IMR-90 (cell line): ENCODE measurements around the gene MAP2K2. TPM values are rescaled to one million over a fixed set of nuclear protein-coding genes. Genes with fewer than 3 reads are reported as not detected.

Source experiments
- ATAC-seq: fragments of 200-7000 bp; cut with Tn5 transposase; 2 replicates; pipeline ENCODE4 v1.9.1; 2020; ENCODE audit warnings: low read depth, mild to moderate bottlenecking, moderate library complexity
- BruUV-seq: library from RNA; stranded (reverse); fragments of 400-500 nt; replicated peaks from 2 replicates; lab custom pipeline; 2021; lab: Mats Ljungman, UMichigan
- CTCF ChIA-PET: fragments of 300-600 bp; formaldehyde crosslinking; extraction: SDS; loops from one replicate; lab custom pipeline; 2021; ENCODE audit warnings: antibody characterized with exemption; lab: Yijun Ruan, JAX
- POLR2A ChIA-PET: fragments of 300-600 bp; sonication (Branson Sonifier 250); formaldehyde crosslinking; loops from one replicate; lab custom pipeline; 2022; ENCODE audit warnings: antibody characterized with exemption; ENCODE audit not compliant: unreplicated experiment; lab: Charles Lee
- DNase-seq: peaks from one replicate; pipeline ENCODE4 v3.0.0; 2013
- H2AFZ ChIP-seq: replicated peaks from 2 replicates; pipeline ENCODE3; 2013; ENCODE audit warnings: low read length, mild to moderate bottlenecking; ENCODE audit not compliant: poor library complexity
- H2AK5ac ChIP-seq: 2 replicates; pipeline ENCODE4 v1.6.1; 2013; ENCODE audit warnings: low read depth, low read length, inconsistent platforms
- H2AK9ac ChIP-seq: replicated peaks from 2 replicates; pipeline ENCODE3; 2013; ENCODE audit warnings: mild to moderate bottlenecking, low read depth, low read length, moderate library complexity; ENCODE audit not compliant: poor library complexity
- H2BK120ac ChIP-seq: 2 replicates; pipeline ENCODE4 v1.6.1; 2013; ENCODE audit warnings: low read depth, low read length, inconsistent platforms
- H2BK15ac ChIP-seq: 3 replicates; pipeline ENCODE4 v1.6.1; 2013; ENCODE audit warnings: low read depth, low read length, inconsistent platforms
- H2BK20ac ChIP-seq: 2 replicates; pipeline ENCODE4 v1.6.1; 2013; ENCODE audit warnings: low read depth, mild to moderate bottlenecking, inconsistent platforms, low read length, moderate library complexity
- H2BK5ac ChIP-seq: 2 replicates; pipeline ENCODE4 v1.6.1; 2013; ENCODE audit warnings: mild to moderate bottlenecking, low read depth, low read length, inconsistent platforms; ENCODE audit not compliant: poor library complexity, severe bottlenecking
- H3K14ac ChIP-seq: replicated peaks from 2 replicates; pipeline ENCODE4 v1.6.1; 2013; ENCODE audit warnings: low read depth, low read length, inconsistent platforms
- H3K18ac ChIP-seq: 2 replicates; pipeline ENCODE4 v1.6.1; 2013; ENCODE audit warnings: low read depth, low read length, control low read depth
- H3K23ac ChIP-seq: 2 replicates; pipeline ENCODE4 v1.6.1; 2013; ENCODE audit warnings: low read depth, low read length, inconsistent platforms
- H3K27ac ChIP-seq: 2 replicates; pipeline ENCODE4 v1.5.1; 2013; ENCODE audit warnings: mild to moderate bottlenecking, control low read depth, low read length; ENCODE audit not compliant: insufficient read depth
- H3K27me3 ChIP-seq: 2 replicates; pipeline ENCODE4 v1.6.1; 2013; ENCODE audit warnings: low read length; ENCODE audit not compliant: control insufficient read depth, insufficient read depth
- H3K36me3 ChIP-seq: 2 replicates; pipeline ENCODE4 v1.6.1; 2013; ENCODE audit warnings: low read length, mixed read lengths; ENCODE audit not compliant: control insufficient read depth, insufficient read depth
- H3K4ac ChIP-seq: 2 replicates; pipeline ENCODE4 v1.6.1; 2013; ENCODE audit warnings: low read depth, low read length, inconsistent platforms
- H3K4me1 ChIP-seq: 2 replicates; pipeline ENCODE4 v1.6.1; 2013; ENCODE audit warnings: low read length, mixed read lengths; ENCODE audit not compliant: control insufficient read depth, insufficient read depth
- H3K4me2 ChIP-seq: 2 replicates; pipeline ENCODE4 v1.6.1; 2013; ENCODE audit warnings: low read depth, mild to moderate bottlenecking, control low read depth, low read length, moderate library complexity
- H3K4me3 ChIP-seq: 2 replicates; pipeline ENCODE4 v1.5.1; 2013; ENCODE audit warnings: low read depth, mild to moderate bottlenecking, control low read depth, low read length, moderate library complexity; ENCODE audit not compliant: insufficient read depth
- H3K56ac ChIP-seq: 2 replicates; pipeline ENCODE4 v1.6.1; 2013; ENCODE audit warnings: low read length, inconsistent platforms; ENCODE audit not compliant: insufficient read depth; ENCODE audit errors: extremely low read depth
- H3K79me1 ChIP-seq, 2 experiments: 2 replicates each; pipeline ENCODE4 v1.6.1; 2013; ENCODE audit warnings: low read length in 2 of 2, inconsistent platforms in 1 of 2, low read depth in 1 of 2
- H3K9ac ChIP-seq: 2 replicates; pipeline ENCODE4 v1.6.1; 2013; ENCODE audit warnings: low read depth, low read length, control low read depth
- H3K9me1 ChIP-seq: 2 replicates; pipeline ENCODE4 v1.6.1; 2013; ENCODE audit warnings: low read length, inconsistent platforms; ENCODE audit not compliant: insufficient read depth
- H3K9me3 ChIP-seq: 2 replicates; pipeline ENCODE4 v1.6.1; 2013; ENCODE audit warnings: low read length; ENCODE audit not compliant: control insufficient read depth, insufficient read depth
- H4K20me1 ChIP-seq: 2 replicates; pipeline ENCODE4 v1.6.1; 2013; ENCODE audit warnings: low read length, inconsistent platforms; ENCODE audit not compliant: insufficient read depth
- H4K5ac ChIP-seq: 2 replicates; pipeline ENCODE4 v1.6.1; 2013; ENCODE audit warnings: mild to moderate bottlenecking, low read depth, low read length, control low read depth
- H4K8ac ChIP-seq, 2 experiments: 2 replicates each; pipeline ENCODE4 v1.6.1; 2013; ENCODE audit warnings: low read depth in 2 of 2, low read length in 2 of 2, control low read depth in 1 of 2, inconsistent platforms in 1 of 2
- H4K91ac ChIP-seq: 2 replicates; pipeline ENCODE4 v1.6.1; 2013; ENCODE audit warnings: low read depth, low read length, inconsistent platforms; ENCODE audit not compliant: insufficient read depth
- BHLHE40 ChIP-seq: fragments of 150-350 bp; IDR thresholded peaks from 2 replicates; pipeline ENCODE4 v1.6.1; 2016; ENCODE audit warnings: mild to moderate bottlenecking, low read depth, low read length
- WGBS, 2 experiments: methylation state at CpG; one replicate each; pipeline versions ENCODE4 v1.1.5 to v1.1.7; 2013; ENCODE audit warnings: missing lambda C conversion rate in 2 of 2; ENCODE audit not compliant: insufficient read length in 1 of 2; ENCODE audit errors: extremely low coverage in 2 of 2; 5-methylcytosine and 5-hydroxymethylcytosine counted together
- dilution Hi-C: fragments of 300-500 bp; cut with HindIII; formaldehyde crosslinking; loops from one replicate; pipeline ENCODE4 v1.14.3; 2018; ENCODE audit warnings: low sequenced_read_pairs; ENCODE audit not compliant: unreplicated experiment
- in situ Hi-C: fragments of 300-500 bp; cut with MboI; formaldehyde crosslinking; loops from 3 replicates; pipeline ENCODE4 v1.14.3; 2019; ENCODE audit warnings: low sequenced_read_pairs, inconsistent platforms, mixed read lengths
- intact Hi-C: fragments of 100-400 bp; cut with micrococcal nuclease; formaldehyde crosslinking; loops from 2 replicates; pipeline ENCODE4 v1.10.0; 2022
- polyA plus RNA-seq, 3 experiments: library from polyadenylated mRNA; depleted of rRNA; stranded (reverse); fragments of >200 nt; gene quantifications; 2 replicates each; pipeline ENCODE4 v1.2.3, GENCODE V29; 2012; ENCODE audit warnings: low replicate concordance in 1 of 3
- total RNA-seq: library from RNA; depleted of rRNA; stranded (reverse); fragments of >200 nt; gene quantifications from 2 replicates; pipeline ENCODE4 v1.2.3, GENCODE V29; 2012
- TF ChIP-seq, protein P1 (sequence below): fragments of 150-350 bp; IDR thresholded peaks from 2 replicates; pipeline ENCODE4 v1.6.1; 2017; ENCODE audit warnings: mild to moderate bottlenecking, antibody characterized with exemption, low read length, low read depth
- TF ChIP-seq, protein P2 (sequence below): conservative IDR thresholded peaks from 2 replicates; pipeline ENCODE4 v1.5.1; 2012; ENCODE audit warnings: mild to moderate bottlenecking, low read depth, low read length, improper control_type of control experiment

The MAP2K2 gene
- total and polyA plus RNA-seq, 2 of the 4 experiments (the other 2 are of a cell fraction), result 115 to 151 TPM

GRCh38 chr19:4083677-4084546 lies 40.0 kb downstream of the MAP2K2 start:
- 77% methylated on average over 18 of the region's 28 CpGs; no CpG with 5 or more reads in 1 of the 2 experiments for WGBS, 2 experiments

More at GRCh38 chr19:4083677-4084546, 40.0 kb downstream of the MAP2K2 start:
- no TSS peak for BruUV-seq
- Histone ChIP-seq H3K56ac (no peak overlapping the region), H3K4ac (no peak overlapping the region), H3K14ac (no peak overlapping the region), H3K27ac (no peak overlapping the region), H4K8ac (no peak overlapping the region), H3K4me1 (peaks cover 2% of the 10 kb centered on the region; the same call in 1 of the 2 replicates), H4K5ac (no peak overlapping the region), H3K18ac (no peak overlapping the region), H3K4me2 (no peak overlapping the region), H3K4me3 (no peak overlapping the region), H2BK120ac (no peak overlapping the region), H4K91ac (no peak overlapping the region), H3K79me1 (no peaks in the 10 kb centered on the region), H2BK5ac (no peak overlapping the region), H4K20me1 (0 out of 2 replicates have a peak, but pooled peaks cover 3% of the 10 kb centered on the region), H2BK15ac (no peak overlapping the region), H3K27me3 (no peaks in the 10 kb centered on the region), H3K23ac (no peak overlapping the region), H2AK5ac (no peak overlapping the region), H2AK9ac (no peak overlapping the region), H2AFZ (peak overlapping the region; percentile 26), H2BK20ac (no peak overlapping the region), H3K9ac (no peak overlapping the region), H3K9me3 (no peaks in the 10 kb centered on the region), H3K36me3 (peaks cover 3% of the 10 kb centered on the region; the same call in 1 of the 2 replicates), H3K9me1 (no peaks in the 10 kb centered on the region)
- CTCF ChIA-PET, result no interaction called here
- TF ChIP-seq, protein P1, sequence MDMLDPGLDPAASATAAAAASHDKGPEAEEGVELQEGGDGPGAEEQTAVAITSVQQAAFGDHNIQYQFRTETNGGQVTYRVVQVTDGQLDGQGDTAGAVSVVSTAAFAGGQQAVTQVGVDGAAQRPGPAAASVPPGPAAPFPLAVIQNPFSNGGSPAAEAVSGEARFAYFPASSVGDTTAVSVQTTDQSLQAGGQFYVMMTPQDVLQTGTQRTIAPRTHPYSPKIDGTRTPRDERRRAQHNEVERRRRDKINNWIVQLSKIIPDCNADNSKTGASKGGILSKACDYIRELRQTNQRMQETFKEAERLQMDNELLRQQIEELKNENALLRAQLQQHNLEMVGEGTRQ, result no peak
- TF ChIP-seq BHLHE40, result no peak
- TF ChIP-seq, protein P2, sequence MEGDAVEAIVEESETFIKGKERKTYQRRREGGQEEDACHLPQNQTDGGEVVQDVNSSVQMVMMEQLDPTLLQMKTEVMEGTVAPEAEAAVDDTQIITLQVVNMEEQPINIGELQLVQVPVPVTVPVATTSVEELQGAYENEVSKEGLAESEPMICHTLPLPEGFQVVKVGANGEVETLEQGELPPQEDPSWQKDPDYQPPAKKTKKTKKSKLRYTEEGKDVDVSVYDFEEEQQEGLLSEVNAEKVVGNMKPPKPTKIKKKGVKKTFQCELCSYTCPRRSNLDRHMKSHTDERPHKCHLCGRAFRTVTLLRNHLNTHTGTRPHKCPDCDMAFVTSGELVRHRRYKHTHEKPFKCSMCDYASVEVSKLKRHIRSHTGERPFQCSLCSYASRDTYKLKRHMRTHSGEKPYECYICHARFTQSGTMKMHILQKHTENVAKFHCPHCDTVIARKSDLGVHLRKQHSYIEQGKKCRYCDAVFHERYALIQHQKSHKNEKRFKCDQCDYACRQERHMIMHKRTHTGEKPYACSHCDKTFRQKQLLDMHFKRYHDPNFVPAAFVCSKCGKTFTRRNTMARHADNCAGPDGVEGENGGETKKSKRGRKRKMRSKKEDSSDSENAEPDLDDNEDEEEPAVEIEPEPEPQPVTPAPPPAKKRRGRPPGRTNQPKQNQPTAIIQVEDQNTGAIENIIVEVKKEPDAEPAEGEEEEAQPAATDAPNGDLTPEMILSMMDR, result no peak
- in situ Hi-C loops, result no loop called here
- POLR2A ChIA-PET, result no interaction called here
- intact Hi-C loops, result no loop called here
- dilution Hi-C loops, result no loop called here
- no peak for ATAC-seq
- DNase-seq, result no peak
